ENCODE measurements around the gene B3GAT3.

GRCh38 chr11:62591448-62592145, 30.2 kb downstream of the B3GAT3 start, which contains the start of gene TUT1:
- no peak for TF ChIP-seq CTCF (conservative IDR thresholded peaks at IDR 0.05)
- no peak for TF ChIP-seq ZFX (IDR thresholded peaks at IDR 0.05)
